GM12872 (cell line): ENCODE data around the gene SLC9A4.

ENCODE experiments used
- CTCF ChIP-seq: IDR thresholded peaks from 3 replicates; pipeline ENCODE4 v1.5.1; 2011; ENCODE audit warnings: low read depth, mild to moderate bottlenecking, low read length, moderate library complexity; ENCODE audit not compliant: insufficient read depth

SLC9A4 gene

DNA sequence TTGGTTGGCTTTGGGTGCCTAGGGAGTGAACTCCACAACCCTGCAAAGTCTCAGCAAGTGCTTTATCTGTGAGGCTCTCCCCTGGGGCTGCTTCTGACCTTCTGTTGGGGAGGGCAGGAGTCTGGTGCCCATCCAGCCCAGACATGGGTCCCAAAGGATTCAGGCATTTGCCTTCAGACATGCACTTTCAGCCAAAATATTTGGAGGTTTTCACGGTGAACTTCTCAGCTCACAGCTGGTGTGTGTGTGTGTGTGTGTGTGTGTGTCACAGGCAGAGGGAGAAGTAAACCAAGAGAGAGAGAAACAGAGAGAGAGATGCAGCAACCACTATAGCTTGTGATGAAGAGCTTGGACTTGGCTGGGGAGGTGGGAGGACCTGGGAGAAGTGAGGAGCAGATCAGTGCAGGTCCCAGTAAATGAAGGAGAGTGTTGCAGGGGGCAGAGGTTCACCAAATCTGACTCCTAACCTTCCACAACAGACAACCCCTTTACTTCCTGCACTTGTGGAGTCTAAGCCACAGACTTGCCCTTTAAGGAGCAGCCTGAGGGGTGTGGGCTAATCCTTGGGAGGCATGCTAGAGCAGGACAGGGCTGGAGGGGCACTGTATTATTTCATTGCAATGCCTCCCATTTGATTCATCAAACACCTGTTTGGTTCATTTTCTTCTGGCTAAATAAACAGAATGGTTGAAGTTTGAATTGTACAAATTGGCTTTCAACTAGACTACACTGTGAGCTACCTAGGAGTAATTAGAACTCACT lies 14.1 kb downstream of the SLC9A4 start:
- no peak for TF ChIP-seq CTCF

GRCh38 chr2:102487761-102488462 lies 14.9 kb downstream of the SLC9A4 start:
- TF ChIP-seq CTCF, result no peak

- no peak for TF ChIP-seq CTCF
Measured at GRCh38 chr2:102489646-102490045, 16.6 kb downstream of the SLC9A4 start.

GRCh38 chr2:102492006-102492405 lies 19.0 kb downstream of the SLC9A4 start:
- TF ChIP-seq CTCF, result no peak

GRCh38 chr2:102494570-102494969 lies 21.5 kb downstream of the SLC9A4 start:
- TF ChIP-seq CTCF, result no peak

DNA sequence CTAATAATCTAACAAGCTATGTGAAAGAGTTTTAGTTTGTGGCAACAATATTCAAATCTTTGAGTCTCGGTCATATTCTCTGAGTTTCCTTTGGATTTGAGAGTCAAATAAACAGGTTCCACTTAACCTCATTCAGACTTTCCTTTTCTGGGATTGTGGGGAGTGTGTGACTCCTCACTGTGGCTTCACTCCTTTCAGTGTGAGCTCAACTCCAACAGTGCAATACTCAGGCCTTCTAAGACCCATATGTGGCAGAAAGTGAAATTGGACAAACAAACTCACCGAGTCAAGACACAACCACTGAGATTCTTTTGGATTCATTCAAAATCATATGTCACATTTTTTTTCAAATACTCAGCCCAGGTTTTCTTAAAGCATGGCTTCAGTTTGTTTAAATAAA lies 25.4 kb downstream of the SLC9A4 start:
- TF ChIP-seq CTCF, result no peak

DNA sequence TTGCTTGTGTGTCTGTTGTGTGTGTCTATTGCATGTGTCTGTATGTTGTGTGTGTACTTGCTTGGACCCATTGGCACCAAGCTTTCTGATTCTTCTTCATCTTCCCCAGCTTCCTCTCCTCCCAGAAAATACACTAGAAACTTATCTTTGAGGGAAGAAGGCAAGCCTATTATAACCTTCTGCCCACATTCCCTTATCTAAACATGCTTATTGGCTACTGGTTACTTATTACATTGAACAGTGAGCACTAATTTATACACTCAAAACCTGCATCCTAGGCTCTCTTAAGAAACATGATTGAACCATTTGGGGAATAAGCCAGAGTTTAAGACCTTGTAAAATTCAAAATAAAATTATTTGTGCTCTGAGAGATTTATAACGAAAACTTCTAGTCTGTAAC lies 26.5 kb downstream of the SLC9A4 start:
- TF ChIP-seq CTCF, result no peak
